Inflammatory macrophage treated with lipopolysaccharide for 4 hours (primary cell): ENCODE measurements around the gene ASTN1.

Experiments
- DNase-seq: peaks from one replicate; pipeline ENCODE4 v3.0.0-alpha.2; 2020

The ASTN1 gene

DNA sequence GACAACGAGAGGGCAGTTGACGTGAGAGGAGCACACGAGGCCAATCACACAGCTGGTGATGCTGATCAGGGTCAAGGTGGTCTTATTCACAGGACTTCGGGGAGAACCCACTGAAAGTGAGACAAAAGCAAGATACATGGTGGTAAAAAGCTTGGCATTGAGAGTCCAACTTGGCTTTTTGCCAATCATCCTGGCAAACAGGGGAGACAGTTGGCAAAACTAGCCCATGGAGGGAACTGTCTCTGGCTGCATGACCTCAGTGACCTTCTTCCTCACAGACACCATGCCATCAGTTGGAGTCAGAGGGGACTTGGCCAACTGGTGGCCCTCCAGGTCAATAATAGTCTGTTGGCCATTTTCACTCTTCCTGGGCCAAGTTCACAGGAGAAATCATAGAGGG lies 139.9 kb downstream of the ASTN1 start:
- DNase-seq = no peak

GRCh38 chr1:177023726-177024125 lies 140.8 kb downstream of the ASTN1 start:
- no peak for DNase-seq

GRCh38 chr1:177023249-177023648 lies 141.3 kb downstream of the ASTN1 start:
- DNase-seq = no peak

GRCh38 chr1:177021687-177022086 lies 142.8 kb downstream of the ASTN1 start:
- DNase-seq = no peak

DNA sequence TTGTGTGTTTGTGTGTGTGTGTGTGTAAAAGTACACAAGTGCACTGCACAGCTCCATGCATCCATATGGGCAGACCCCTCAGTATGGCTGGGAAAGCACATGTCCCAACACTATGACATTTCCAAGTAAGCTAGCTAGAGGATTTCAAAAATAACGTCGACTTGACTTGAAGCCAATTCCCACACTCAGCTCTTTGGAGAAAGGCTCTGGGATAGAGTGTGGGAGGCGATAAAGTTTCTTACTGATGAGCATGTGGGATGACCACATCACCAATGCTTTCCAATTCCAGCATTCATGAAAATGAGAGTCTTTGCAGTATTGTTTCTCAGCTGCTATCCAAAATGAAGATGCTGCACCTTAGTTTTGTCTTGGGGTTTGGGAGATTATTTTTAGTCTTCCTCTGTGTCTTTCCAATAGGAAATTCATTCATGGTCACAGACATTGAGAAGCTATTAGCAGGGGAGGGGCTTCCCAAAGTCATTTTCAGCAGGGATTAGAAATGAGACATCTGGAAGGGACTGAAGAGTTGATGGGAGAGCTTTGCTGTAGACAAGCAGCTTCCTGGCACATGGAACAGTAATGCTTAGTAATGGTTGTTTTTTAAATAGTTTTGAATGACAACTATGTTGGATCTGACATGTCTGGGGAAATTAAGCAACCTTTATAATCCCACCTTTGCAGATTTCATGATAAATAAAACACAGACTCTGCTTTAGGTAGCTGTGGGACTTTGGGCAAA lies 143.5 kb downstream of the ASTN1 start:
- DNase-seq = no peak

GRCh38 chr1:177017287-177017852 lies 147.1 kb downstream of the ASTN1 start:
- no peak for DNase-seq

- no peak for DNase-seq
Observed at GRCh38 chr1:177014325-177014724, 150.2 kb downstream of the ASTN1 start.

DNA sequence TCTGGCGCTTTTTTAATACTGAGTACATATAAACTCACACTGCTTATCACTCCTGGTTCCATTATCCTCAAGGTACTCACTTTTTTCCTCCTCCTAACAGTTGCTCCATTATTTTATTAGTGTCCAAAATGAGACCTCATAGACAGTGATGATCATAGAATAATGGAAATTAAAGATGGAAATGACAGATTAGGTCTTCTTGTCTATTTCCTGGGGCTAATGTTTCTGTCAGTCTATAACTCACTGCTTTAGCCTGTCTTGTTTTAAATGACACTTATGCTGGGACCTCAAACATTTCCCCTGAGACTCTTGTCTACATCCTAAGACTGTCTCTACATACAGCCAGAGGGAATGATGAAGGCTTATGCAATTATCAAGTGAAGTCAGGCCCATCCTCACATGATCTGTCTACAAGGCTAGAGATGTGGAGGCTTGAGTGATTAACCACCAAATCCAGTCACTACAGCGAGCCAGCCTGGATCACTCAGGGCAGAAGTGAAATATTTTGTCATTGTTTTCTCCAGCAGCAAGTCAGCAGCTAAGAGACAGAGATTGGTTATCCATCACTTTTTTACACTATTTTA lies 152.1 kb downstream of the ASTN1 start:
- DNase-seq = no peak

GRCh38 chr1:177011508-177011907 lies 153.0 kb downstream of the ASTN1 start:
- DNase-seq = no peak

GRCh38 chr1:177010211-177010825 lies 154.2 kb downstream of the ASTN1 start:
- no peak for DNase-seq

DNA sequence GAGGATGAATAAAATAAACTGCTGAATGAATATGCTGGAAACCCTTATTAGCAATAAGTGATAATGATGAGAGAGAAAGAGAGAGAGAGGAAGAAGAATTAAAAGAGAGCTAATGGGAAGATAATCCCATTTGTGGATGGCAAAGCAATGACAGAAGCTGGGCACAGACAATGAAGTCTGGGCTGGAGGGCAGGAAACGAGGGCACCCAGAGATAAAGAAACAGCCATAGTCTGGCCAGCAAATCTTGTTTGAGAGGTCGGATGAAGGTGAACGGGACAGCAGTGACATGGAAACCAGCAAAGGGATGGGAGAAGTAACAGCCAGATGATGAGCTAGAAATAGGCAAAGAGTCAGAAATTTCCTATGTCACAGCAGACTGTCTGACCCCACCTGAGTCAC lies 155.9 kb downstream of the ASTN1 start:
- DNase-seq = no peak

- DNase-seq = no peak
Observed at GRCh38 chr1:177007437-177008161, 156.9 kb downstream of the ASTN1 start.

- no peak for DNase-seq
Observed at GRCh38 chr1:177002891-177003290, 161.6 kb downstream of the ASTN1 start.

DNA sequence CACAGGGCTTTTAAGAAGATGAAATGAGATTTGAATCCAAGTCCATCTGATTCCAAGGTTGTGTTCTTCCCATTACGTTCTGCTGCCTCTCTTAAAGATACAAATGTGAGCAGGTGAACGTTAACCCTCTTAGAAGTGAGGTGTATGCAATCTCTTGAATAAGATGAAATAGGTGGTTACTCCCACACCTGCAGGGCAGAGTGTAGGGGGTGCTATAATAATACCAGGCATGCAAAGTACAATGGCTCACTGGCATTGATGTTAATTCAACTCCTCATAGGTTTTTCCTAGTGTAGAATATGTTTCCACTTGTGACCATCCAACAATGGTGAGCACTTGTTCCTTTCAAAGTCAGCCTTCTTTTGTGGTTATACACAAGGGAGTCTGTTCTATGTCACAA lies 163.0 kb downstream of the ASTN1 start:
- DNase-seq = no peak

GRCh38 chr1:176998183-176998795 lies 166.2 kb downstream of the ASTN1 start:
- no peak for DNase-seq

DNA sequence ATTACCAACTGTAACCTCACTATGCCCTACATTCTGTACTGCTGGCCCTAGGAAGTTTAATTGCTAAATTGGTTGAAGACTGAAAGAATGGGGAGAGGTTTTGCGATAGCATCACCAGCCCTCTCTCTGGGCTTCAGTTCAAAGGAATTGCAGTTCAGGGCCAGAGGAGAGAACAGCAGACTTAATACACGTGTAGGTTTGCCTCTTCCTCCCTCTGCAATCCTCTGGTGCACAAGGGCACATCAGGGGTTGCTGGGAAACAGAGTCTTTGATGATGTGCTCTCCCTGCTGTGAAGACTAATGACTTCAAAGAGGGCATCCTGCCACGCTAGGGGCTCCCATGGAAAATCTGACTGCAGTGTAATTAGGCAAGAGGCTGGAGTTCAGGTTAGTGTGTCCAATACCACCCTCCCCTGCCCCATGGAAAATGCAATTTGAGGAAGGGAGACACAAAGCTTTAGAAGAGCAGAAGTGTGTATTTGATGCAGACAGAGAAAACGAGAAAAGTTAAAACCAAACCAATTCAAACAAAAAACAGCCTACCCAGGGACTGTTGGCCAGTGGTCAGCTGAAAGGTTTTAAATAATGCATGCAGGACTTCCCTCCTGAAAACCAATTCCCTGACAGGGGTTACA lies 167.9 kb downstream of the ASTN1 start:
- DNase-seq = no peak

DNA sequence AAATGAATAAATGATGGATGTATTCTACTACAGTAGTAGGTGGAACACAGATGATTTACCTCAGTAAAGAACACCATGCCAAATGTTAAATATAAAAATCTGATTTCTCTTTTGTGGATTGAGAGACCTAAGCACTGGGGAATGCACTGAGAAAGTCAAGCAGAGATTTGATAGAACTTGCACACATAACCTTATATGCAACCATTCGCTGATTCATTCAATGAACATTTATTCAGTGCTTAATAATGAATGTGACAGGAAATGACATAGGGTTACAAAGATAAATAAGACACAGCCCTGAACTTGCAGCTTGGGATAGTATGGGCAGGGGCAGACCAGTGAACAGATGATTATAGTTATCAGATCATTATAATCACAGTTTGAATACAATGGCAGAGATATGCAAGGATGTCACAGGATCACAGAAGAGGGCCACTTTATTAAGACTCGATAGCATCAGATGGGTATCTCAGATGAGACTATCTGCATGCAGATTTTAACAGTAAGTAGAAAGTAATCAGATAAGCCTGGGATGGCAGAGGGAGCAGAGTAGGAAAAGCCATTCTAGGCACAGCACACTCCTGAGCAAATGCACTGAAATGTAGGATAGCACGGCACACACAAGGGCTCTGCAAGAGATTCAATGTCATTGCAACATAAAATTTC lies 169.4 kb downstream of the ASTN1 start:
- DNase-seq = no peak

- no peak for DNase-seq
Observed at GRCh38 chr1:176993587-176993986, 170.9 kb downstream of the ASTN1 start.

- no peak for DNase-seq
Observed at GRCh38 chr1:176989754-176990153, 174.8 kb downstream of the ASTN1 start.

DNA sequence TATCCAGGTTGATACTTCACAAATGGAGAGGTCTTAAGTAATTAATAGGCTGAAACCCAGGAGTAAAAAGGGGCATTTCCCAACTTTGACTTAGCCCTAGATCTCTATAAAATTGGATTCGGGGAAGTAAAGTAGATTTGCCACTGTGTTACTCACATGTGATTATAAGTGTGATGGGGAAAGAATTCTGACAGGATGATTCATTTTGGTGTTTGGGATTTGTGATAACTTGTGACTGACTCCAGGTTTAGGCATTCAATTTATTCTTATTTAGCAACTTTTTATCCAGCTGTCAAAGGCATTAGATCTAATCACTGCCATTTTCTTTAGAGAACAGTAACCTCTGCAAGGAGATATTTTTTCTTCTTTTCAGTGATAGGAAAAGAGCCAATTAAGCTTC lies 175.5 kb downstream of the ASTN1 start:
- no peak for DNase-seq

- DNase-seq = no peak
Observed at GRCh38 chr1:176987016-176987415, 177.5 kb downstream of the ASTN1 start.

DNA sequence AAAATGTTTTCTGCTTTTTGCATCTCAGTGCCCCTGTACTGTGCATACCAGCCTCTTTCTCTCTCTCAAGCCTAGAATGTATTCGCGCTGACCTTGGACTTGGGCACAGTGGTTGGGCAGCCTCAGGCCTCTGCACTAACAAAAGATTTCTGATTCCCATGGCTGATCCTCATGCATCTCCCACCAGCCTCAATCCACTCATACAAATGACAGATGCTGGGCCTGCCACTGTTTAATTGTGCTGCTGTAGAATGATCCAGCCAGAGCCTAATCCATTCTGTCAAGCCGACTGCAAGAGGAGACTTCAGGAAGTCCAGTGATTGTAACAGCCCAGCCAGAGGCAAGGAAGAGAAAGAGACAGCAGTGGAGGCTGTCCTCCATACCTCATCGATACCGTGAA lies 180.8 kb downstream of the ASTN1 start:
- DNase-seq = no peak
